ENCODE measurements around the gene METRN.

DNA sequence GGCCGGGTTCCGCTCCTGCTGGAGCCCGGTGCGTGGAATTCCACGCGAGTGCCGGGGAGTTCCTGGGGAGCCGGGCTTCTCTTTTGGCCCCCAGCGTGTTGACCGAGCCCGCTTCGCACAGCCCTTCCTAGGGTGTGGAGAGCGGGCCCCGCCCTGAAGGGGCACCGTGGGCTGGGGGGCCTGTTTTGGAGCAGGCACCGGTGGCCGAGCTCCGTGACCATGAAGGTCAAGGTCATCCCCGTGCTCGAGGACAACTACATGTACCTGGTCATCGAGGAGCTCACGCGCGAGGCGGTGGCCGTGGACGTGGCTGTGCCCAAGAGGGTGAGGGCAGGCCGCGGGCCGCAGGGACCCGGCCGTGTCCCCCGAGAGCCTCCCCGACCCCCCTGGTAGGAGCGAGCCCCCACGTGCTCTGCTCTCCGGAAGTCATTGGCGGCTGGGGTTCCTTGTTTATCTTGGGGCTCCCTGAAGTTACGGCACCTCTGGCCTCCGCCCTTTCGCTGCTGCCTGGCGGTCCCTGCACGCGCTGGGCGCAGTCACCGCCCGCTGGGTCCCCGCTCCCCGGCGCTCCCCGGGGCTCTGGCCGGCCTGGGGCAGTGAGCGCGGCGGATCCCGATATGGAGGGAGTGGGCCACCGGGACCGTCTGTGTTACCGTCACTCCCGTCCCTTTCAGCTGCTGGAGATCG is 12.5 kb downstream of the METRN start:
- TF ChIP-seq, protein P1, sequence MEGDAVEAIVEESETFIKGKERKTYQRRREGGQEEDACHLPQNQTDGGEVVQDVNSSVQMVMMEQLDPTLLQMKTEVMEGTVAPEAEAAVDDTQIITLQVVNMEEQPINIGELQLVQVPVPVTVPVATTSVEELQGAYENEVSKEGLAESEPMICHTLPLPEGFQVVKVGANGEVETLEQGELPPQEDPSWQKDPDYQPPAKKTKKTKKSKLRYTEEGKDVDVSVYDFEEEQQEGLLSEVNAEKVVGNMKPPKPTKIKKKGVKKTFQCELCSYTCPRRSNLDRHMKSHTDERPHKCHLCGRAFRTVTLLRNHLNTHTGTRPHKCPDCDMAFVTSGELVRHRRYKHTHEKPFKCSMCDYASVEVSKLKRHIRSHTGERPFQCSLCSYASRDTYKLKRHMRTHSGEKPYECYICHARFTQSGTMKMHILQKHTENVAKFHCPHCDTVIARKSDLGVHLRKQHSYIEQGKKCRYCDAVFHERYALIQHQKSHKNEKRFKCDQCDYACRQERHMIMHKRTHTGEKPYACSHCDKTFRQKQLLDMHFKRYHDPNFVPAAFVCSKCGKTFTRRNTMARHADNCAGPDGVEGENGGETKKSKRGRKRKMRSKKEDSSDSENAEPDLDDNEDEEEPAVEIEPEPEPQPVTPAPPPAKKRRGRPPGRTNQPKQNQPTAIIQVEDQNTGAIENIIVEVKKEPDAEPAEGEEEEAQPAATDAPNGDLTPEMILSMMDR (IDR thresholded peaks at IDR 0.05) = no peak
- no peak for TF ChIP-seq POLR2A (IDR thresholded peaks at IDR 0.05)
